HepG2 (cell line): ENCODE measurements around the gene STOML2. TPM values are rescaled to one million over a fixed set of nuclear protein-coding genes. Genes with fewer than 3 reads are reported as not detected.
A peak's percentile ranks its signal among the peaks of the same experiment; 100 is the strongest.

ENCODE experiments used
- FOXA3 ChIP-seq: IDR thresholded peaks from 2 replicates; pipeline ENCODE4 v1.6.1; 2016; ENCODE audit warnings: missing genetic modification reagents, missing compliant biosample characterization
- GABPA ChIP-seq, 2 experiments: IDR thresholded peaks; 2 replicates each; pipeline ENCODE4 v1.6.1; 2011 to 2016; ENCODE audit warnings: low read depth in 2 of 2, low read length in 1 of 2, missing biosample characterization in 1 of 2, missing genetic modification characterization in 1 of 2
- GATAD2A ChIP-seq: IDR thresholded peaks from 2 replicates; pipeline ENCODE4 v1.6.1; 2016
- HOXD1 ChIP-seq: sonication (generic); formaldehyde crosslinking; IDR thresholded peaks from 2 replicates; pipeline ENCODE4 v1.5.0; 2020; ENCODE audit warnings: missing genetic modification reagents
- JARID2 ChIP-seq: sonication (generic); formaldehyde crosslinking; IDR thresholded peaks from 2 replicates; pipeline ENCODE4 v1.8.1; 2023; ENCODE audit warnings: missing genetic modification reagents, inconsistent platforms; ENCODE audit not compliant: insufficient replicate concordance
- KMT2A ChIP-seq: sonication (generic); formaldehyde crosslinking; IDR thresholded peaks from 2 replicates; pipeline ENCODE4 v1.4.0; 2020; ENCODE audit warnings: missing genetic modification reagents
- MATR3 ChIP-seq: sonication (generic); formaldehyde crosslinking; IDR thresholded peaks from 2 replicates; pipeline ENCODE4 v1.4.0; 2020; ENCODE audit warnings: missing genetic modification reagents
- MBD4 ChIP-seq: IDR thresholded peaks from 2 replicates; pipeline ENCODE4 v1.6.1; 2012; ENCODE audit warnings: low read length, inconsistent platforms, borderline replicate concordance
- NR3C1 ChIP-seq: sonication (generic); formaldehyde crosslinking; IDR thresholded peaks from 2 replicates; pipeline ENCODE4 v1.4.0; 2020; ENCODE audit warnings: missing genetic modification reagents
- RARA ChIP-seq: IDR thresholded peaks from 2 replicates; pipeline ENCODE4 v1.6.1; 2016; ENCODE audit warnings: missing genetic modification reagents, missing compliant biosample characterization
- RCOR2 ChIP-seq: IDR thresholded peaks from 2 replicates; pipeline ENCODE4 v1.6.1; 2016; ENCODE audit warnings: missing biosample characterization, missing genetic modification reagents
- RFXAP ChIP-seq: sonication (generic); formaldehyde crosslinking; IDR thresholded peaks from 2 replicates; pipeline ENCODE4 v1.4.0; 2020; ENCODE audit warnings: missing genetic modification reagents, borderline replicate concordance
- TCF12 ChIP-seq, 2 experiments: fragments of 450-650 bp in 1 of 2; sonication (generic) in 1 of 2; formaldehyde crosslinking in 1 of 2; IDR thresholded peaks; 2 replicates each; pipeline versions ENCODE4 v1.6.1 to v1.8.0; 2017 to 2022; ENCODE audit warnings: antibody characterized with exemption in 1 of 2, mild to moderate bottlenecking in 1 of 2, missing genetic modification reagents in 1 of 2, moderate library complexity in 1 of 2
- YEATS4 ChIP-seq: sonication (generic); formaldehyde crosslinking; IDR thresholded peaks from 2 replicates; pipeline ENCODE4 v1.4.0; 2020; ENCODE audit warnings: missing genetic modification reagents, borderline replicate concordance
- YY1 ChIP-seq: IDR thresholded peaks from 2 replicates; pipeline ENCODE4 v1.6.1; 2011; ENCODE audit warnings: low read length, low read depth, moderate library complexity, mild to moderate bottlenecking; ENCODE audit not compliant: insufficient read depth, insufficient replicate concordance
- ZFP82 ChIP-seq: sonication (generic); formaldehyde crosslinking; IDR thresholded peaks from 2 replicates; pipeline ENCODE4 v1.5.1; 2020; ENCODE audit warnings: mild to moderate bottlenecking, missing genetic modification reagents, borderline replicate concordance
- ZNF10 ChIP-seq: sonication (generic); formaldehyde crosslinking; IDR thresholded peaks from 2 replicates; pipeline ENCODE4 v1.4.0; 2020; ENCODE audit warnings: mild to moderate bottlenecking, low read depth, missing genetic modification reagents, borderline replicate concordance
- ZNF180 ChIP-seq: sonication (generic); formaldehyde crosslinking; IDR thresholded peaks from 2 replicates; pipeline ENCODE4 v1.4.0; 2020; ENCODE audit warnings: low read depth, missing genetic modification reagents, borderline replicate concordance
- ZNF225 ChIP-seq: sonication (generic); formaldehyde crosslinking; IDR thresholded peaks from 2 replicates; pipeline ENCODE4 v1.4.0; 2020; ENCODE audit warnings: mild to moderate bottlenecking, missing genetic modification reagents
- ZNF264 ChIP-seq: sonication (generic); formaldehyde crosslinking; IDR thresholded peaks from 2 replicates; pipeline ENCODE4 v1.4.0; 2020; ENCODE audit warnings: missing genetic modification reagents
- ZNF3 ChIP-seq: IDR thresholded peaks from 2 replicates; pipeline ENCODE4 v1.7.0; 2017; ENCODE audit warnings: inconsistent platforms
- ZNF414 ChIP-seq: sonication (generic); formaldehyde crosslinking; IDR thresholded peaks from 2 replicates; pipeline ENCODE4 v1.5.0; 2020; ENCODE audit warnings: missing genetic modification reagents
- ZNF564 ChIP-seq: sonication (generic); formaldehyde crosslinking; IDR thresholded peaks from 2 replicates; pipeline ENCODE4 v1.8.1; 2023; ENCODE audit warnings: mild to moderate bottlenecking, missing genetic modification reagents
- ZNF687 ChIP-seq: sonication (generic); formaldehyde crosslinking; IDR thresholded peaks from 2 replicates; pipeline ENCODE4 v1.5.1; 2020; ENCODE audit warnings: mild to moderate bottlenecking, missing genetic modification reagents, moderate library complexity
- ZNF7 ChIP-seq: IDR thresholded peaks from 2 replicates; pipeline ENCODE4 v1.6.1; 2016; ENCODE audit warnings: missing biosample characterization, missing genetic modification reagents
- ZNF781 ChIP-seq: sonication (generic); formaldehyde crosslinking; IDR thresholded peaks from 2 replicates; pipeline ENCODE4 v1.5.1; 2020; ENCODE audit warnings: borderline replicate concordance, mild to moderate bottlenecking, missing genetic modification reagents; ENCODE audit errors: not compliant biosample characterization
- ZNF850 ChIP-seq: sonication (generic); formaldehyde crosslinking; conservative IDR thresholded peaks from 2 replicates; pipeline ENCODE4 v1.9.0; 2021; ENCODE audit warnings: mild to moderate bottlenecking, missing genetic modification reagents
- polyA plus RNA-seq, 8 experiments: library from polyadenylated mRNA; depleted of rRNA in 3 of 8; stranded (reverse) in 7 of 8; unstranded in 1 of 8; fragments of >200 nt; fragmentation: Illumina TruSeq in 4 of 8; extraction: Trizol in 4 of 8; gene quantifications; 2 replicates each; pipeline versions ENCODE4 v1.2.1 to v1.2.3, GENCODE V29; 2011 to 2016; ENCODE audit warnings: low read depth in 4 of 8, missing spikeins in 1 of 8, mixed read lengths in 1 of 8; ENCODE audit not compliant: insufficient read depth in 1 of 8
- total RNA-seq, 5 experiments: library from RNA; depleted of rRNA; stranded (reverse); fragments of >200 nt; fragmentation: Illumina TruSeq; extraction: Trizol; gene quantifications; 2 replicates each; pipeline ENCODE4 v1.2.3, GENCODE V29; 2016; ENCODE audit warnings: low read depth in 1 of 5

Gene STOML2
- total and polyA plus RNA-seq, 2 of the 13 experiments (the other 11 are each of a cell fraction or from before 2014, with no cell fraction given) = 245 to 250 TPM

GRCh38 chr9:35111001-35111933, 8.3 kb upstream of the STOML2 start (continued):
- TF ChIP-seq TCF12 (IDR thresholded peaks at IDR 0.05) (no peak), TCF12 (CRISPR knock-in tag; IDR thresholded peaks at IDR 0.05) (no peak), YY1 (peak; percentile 29), ZNF225 (CRISPR knock-in tag) (no peak), MATR3 (CRISPR knock-in tag) (no peak), ZNF564 (CRISPR knock-in tag) (no peak), ZNF414 (no peak), ZFP82 (CRISPR knock-in tag) (no peak), ZNF10 (CRISPR knock-in tag) (no peak), ZNF7 (CRISPR knock-in tag) (no peak), ZNF3 (CRISPR knock-in tag) (no peak), ZNF180 (CRISPR knock-in tag) (no peak), GATAD2A (CRISPR knock-in tag) (peak; percentile 58), ZNF264 (CRISPR knock-in tag) (no peak), RCOR2 (CRISPR knock-in tag) (no peak), MBD4 (no peak), NR3C1 (CRISPR knock-in tag) (no peak), ZNF781 (CRISPR knock-in tag) (no peak), KMT2A (0 out of 2 replicates have a peak, but pooled peaks have one; percentile 28), HOXD1 (no peak), RARA (CRISPR knock-in tag) (0 out of 2 replicates have a peak, but pooled peaks have one; percentile 25), ZNF687 (peak; percentile 46; the same call in 1 of the 2 replicates), GABPA (IDR thresholded peaks at IDR 0.05; ENCODE audit: low read depth, low read length) (no peak), GABPA (CRISPR knock-in tag; IDR thresholded peaks at IDR 0.05; ENCODE audit: low read depth) (0 out of 2 replicates have a peak, but pooled peaks have one; percentile 17), YEATS4 (no peak), FOXA3 (CRISPR knock-in tag) (no peak), ZNF850 (no peak), RFXAP (CRISPR knock-in tag) (no peak), JARID2 (CRISPR knock-in tag) (no peak)
